ENCODE measurements around the gene CASQ2. TPM values are rescaled to one million over a fixed set of nuclear protein-coding genes. Genes with fewer than 3 reads are reported as not detected.
A peak's percentile ranks its signal among the peaks of the same experiment; 100 is the strongest.

CASQ2 gene
- total and polyA plus RNA-seq, 9 of the 15 experiments (the other 6 are each of a cell fraction or from before 2014, with no cell fraction given) = not detected

DNA sequence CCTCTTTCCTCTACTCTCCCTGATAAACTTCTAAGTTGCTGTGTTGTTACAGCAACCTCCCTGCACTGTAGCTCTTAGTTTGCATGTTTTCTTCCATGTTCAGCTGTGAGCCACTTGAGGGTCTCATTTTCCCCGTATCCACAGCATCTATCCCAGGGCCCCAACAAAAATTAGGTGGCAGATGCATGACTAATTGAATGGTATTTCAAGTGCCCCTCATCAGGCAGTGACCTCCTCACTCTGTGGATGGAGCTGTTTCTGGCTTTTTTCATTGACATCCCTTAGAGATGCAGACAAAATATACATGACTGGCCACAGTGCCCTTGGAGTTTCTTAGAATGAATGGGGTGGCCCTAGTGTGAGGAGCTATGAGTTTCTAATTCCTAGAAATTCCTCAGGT, 3.4 kb downstream of the CASQ2 start:
- no peak for DNase-seq (ENCODE audit: extremely low read depth in 1 of 4, low spot score in 3 of 4)
- Histone ChIP-seq H4K20me1 (replicated peaks; ENCODE audit: control insufficient read depth, insufficient read depth, low read length) (no peaks in the 10 kb centered on the region), H2AFZ (ENCODE audit: low read depth, low read length) (no peak overlapping the region), H3K9me3 (replicated peaks; ENCODE audit: control insufficient read depth, insufficient read depth, low read depth, low read length) (no peaks in the 10 kb centered on the region), H3K9me1 (ENCODE audit: control insufficient read depth, insufficient read depth, low read length) (no peaks in the 10 kb centered on the region), H3K4me1 (replicated peaks in 1 of 2; ENCODE audit: control insufficient read depth in 2 of 2, insufficient read depth in 2 of 2, low read length in 2 of 2) (no peaks in the 10 kb centered on the region), H3K4me3 (no peak overlapping the region), H3K9ac (ENCODE audit: insufficient read depth in 1 of 2, low read depth in 2 of 2, low read length in 2 of 2) (no peak overlapping the region), H3K79me2 (ENCODE audit: control insufficient read depth, insufficient read depth, low read length) (no peaks in the 10 kb centered on the region), H3K27ac (ENCODE audit: extremely low read depth, low read depth, low read length) (no peak overlapping the region), H3K4me2 (ENCODE audit: insufficient read depth, low read length) (no peak overlapping the region), H3K27me3 (ENCODE audit: control insufficient read depth in 2 of 2, insufficient read depth in 2 of 2, low read length in 2 of 2) (peaks cover 6 to 22% of the 10 kb centered on the region in 2 experiments; a peak in 4 of 5 replicates), H3K36me3 (ENCODE audit: control insufficient read depth, insufficient read depth, low read length) (no peaks in the 10 kb centered on the region)
- CTCF ChIA-PET (ENCODE audit: low intra/inter-chr PET ratio) = interaction anchor here (1.0 kb wide), 1 partner anchor 157 kb away, joined by 6 read pairs; no protein-coding TSS in a partner anchor
- FAIRE-seq = no peak
- TF ChIP-seq CBFA2T2 (conservative IDR thresholded peaks at IDR 0.05) (no peak), MXD1 (CRISPR knock-in tag; IDR thresholded peaks at IDR 0.05; ENCODE audit: borderline replicate concordance, poor library complexity, severe bottlenecking) (no peak), RBM25 (IDR thresholded peaks at IDR 0.05; ENCODE audit: low read depth, low read length, severe bottlenecking) (no peak), GATAD2A (IDR thresholded peaks at IDR 0.05) (no peak)
- WGBS (ENCODE audit: insufficient coverage, low coverage, missing lambda C conversion rate) = 0% methylated on average over 1 of the region's 1 CpG
- no TSS peak for BruUV-seq (replicated peaks)
- POLR2A ChIA-PET = interaction anchor here (0.6 kb wide), 1 partner anchor 1825 kb away, joined by 4 read pairs; no protein-coding TSS in a partner anchor
- in situ Hi-C loops (cut with MboI) = loop anchor here (25.0 kb wide), 1 partner anchor 628 kb away; no protein-coding TSS in a partner anchor
- intact Hi-C loops (cut with micrococcal nuclease) = loop anchor here (2.0 kb wide), 2 partner anchors 48 to 156 kb away; no protein-coding TSS in a partner anchor
- ATAC-seq = no peak

- no peaks in the 10 kb centered on the region for H3K9me3 ChIP-seq (replicated peaks; ENCODE audit: control insufficient read depth, insufficient read depth, low read depth, low read length)
- no peaks in the 10 kb centered on the region for H3K4me1 ChIP-seq (replicated peaks in 1 of 2; ENCODE audit: control insufficient read depth in 2 of 2, insufficient read depth in 2 of 2, low read length in 2 of 2)
- H3K4me3 ChIP-seq = no peak overlapping the region
- ChIA-PET POLR2A (interaction anchor here (0.6 kb wide), 1 partner anchor 1824 kb away, joined by 4 read pairs; no protein-coding TSS in a partner anchor), CTCF (ENCODE audit: low intra/inter-chr PET ratio) (interaction anchor here (1.0 to 1.3 kb wide), 2 partner anchors 156 kb away, joined by 4 to 6 read pairs; no protein-coding TSS in a partner anchor)
- FAIRE-seq (peak; percentile 80), DNase-seq (ENCODE audit: extremely low read depth in 1 of 4, low spot score in 3 of 4) (peak; percentile 24 to 44 (median 29)), ATAC-seq (peak; percentile 76)
- no TSS peak for BruUV-seq (replicated peaks)
- H3K9ac ChIP-seq (ENCODE audit: insufficient read depth in 1 of 2, low read depth in 2 of 2, low read length in 2 of 2) = no peak overlapping the region
- H3K27ac ChIP-seq (ENCODE audit: extremely low read depth, low read depth, low read length) = no peak overlapping the region
- no peak overlapping the region for H2AFZ ChIP-seq (ENCODE audit: low read depth, low read length)
- no peaks in the 10 kb centered on the region for H3K9me1 ChIP-seq (ENCODE audit: control insufficient read depth, insufficient read depth, low read length)
- H3K36me3 ChIP-seq (ENCODE audit: control insufficient read depth, insufficient read depth, low read length) = no peaks in the 10 kb centered on the region
- H3K27me3 ChIP-seq (ENCODE audit: control insufficient read depth in 2 of 2, insufficient read depth in 2 of 2, low read length in 2 of 2) = peaks cover 5 to 17% of the 10 kb centered on the region in 2 experiments; a peak in 4 of 5 replicates
- H4K20me1 ChIP-seq (replicated peaks; ENCODE audit: control insufficient read depth, insufficient read depth, low read length) = no peaks in the 10 kb centered on the region
- in situ Hi-C loops (cut with MboI) = loop anchor here (25.0 kb wide), 1 partner anchor 627 kb away; no protein-coding TSS in a partner anchor
- 0% methylated on average over 1 of the region's 1 CpG for WGBS (ENCODE audit: insufficient coverage, low coverage, missing lambda C conversion rate)
- intact Hi-C loops (cut with micrococcal nuclease) = loop anchor here (2.0 kb wide), 2 partner anchors 48 to 156 kb away; no protein-coding TSS in a partner anchor
- H3K79me2 ChIP-seq (ENCODE audit: control insufficient read depth, insufficient read depth, low read length) = no peaks in the 10 kb centered on the region
- H3K4me2 ChIP-seq (ENCODE audit: insufficient read depth, low read length) = no peak overlapping the region
- peak; percentile 46 for TF ChIP-seq SMC3 (conservative IDR thresholded peaks at IDR 0.05; ENCODE audit: insufficient read depth, low read depth, low read length)
- TF ChIP-seq, protein P1, sequence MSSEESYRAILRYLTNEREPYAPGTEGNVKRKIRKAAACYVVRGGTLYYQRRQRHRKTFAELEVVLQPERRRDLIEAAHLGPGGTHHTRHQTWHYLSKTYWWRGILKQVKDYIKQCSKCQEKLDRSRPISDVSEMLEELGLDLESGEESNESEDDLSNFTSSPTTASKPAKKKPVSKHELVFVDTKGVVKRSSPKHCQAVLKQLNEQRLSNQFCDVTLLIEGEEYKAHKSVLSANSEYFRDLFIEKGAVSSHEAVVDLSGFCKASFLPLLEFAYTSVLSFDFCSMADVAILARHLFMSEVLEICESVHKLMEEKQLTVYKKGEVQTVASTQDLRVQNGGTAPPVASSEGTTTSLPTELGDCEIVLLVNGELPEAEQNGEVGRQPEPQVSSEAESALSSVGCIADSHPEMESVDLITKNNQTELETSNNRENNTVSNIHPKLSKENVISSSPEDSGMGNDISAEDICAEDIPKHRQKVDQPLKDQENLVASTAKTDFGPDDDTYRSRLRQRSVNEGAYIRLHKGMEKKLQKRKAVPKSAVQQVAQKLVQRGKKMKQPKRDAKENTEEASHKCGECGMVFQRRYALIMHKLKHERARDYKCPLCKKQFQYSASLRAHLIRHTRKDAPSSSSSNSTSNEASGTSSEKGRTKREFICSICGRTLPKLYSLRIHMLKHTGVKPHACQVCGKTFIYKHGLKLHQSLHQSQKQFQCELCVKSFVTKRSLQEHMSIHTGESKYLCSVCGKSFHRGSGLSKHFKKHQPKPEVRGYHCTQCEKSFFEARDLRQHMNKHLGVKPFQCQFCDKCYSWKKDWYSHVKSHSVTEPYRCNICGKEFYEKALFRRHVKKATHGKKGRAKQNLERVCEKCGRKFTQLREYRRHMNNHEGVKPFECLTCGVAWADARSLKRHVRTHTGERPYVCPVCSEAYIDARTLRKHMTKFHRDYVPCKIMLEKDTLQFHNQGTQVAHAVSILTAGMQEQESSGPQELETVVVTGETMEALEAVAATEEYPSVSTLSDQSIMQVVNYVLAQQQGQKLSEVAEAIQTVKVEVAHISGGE (CRISPR knock-in tag; IDR thresholded peaks at IDR 0.05) = 0 out of 6 replicates have a peak, but pooled peaks of 1 of the 3 experiments have one; percentile 9
- TF ChIP-seq NFATC3 (IDR thresholded peaks at IDR 0.05) = no peak
- TF ChIP-seq ZNF77 (CRISPR knock-in tag; IDR thresholded peaks at IDR 0.05) = no peak
Observed at GRCh38 chr1:115764541-115764940, 4.0 kb downstream of the CASQ2 start.

All from K562 (cell line).